IPS-18c (cell line): ENCODE data around the gene IL17RA.
A peak's percentile ranks its signal among the peaks of the same experiment; 100 is the strongest.

Source experiments
- H3K4me3 ChIP-seq: 2 replicates; pipeline ENCODE4 v1.7.0; 2013; ENCODE audit warnings: low read depth, mild to moderate bottlenecking, low read length, moderate library complexity; ENCODE audit not compliant: insufficient read depth
- H3K9me3 ChIP-seq: one replicate; pipeline ENCODE4 v1.6.1; 2013; ENCODE audit warnings: mild to moderate bottlenecking, low read length, moderate library complexity; ENCODE audit not compliant: control insufficient read depth, insufficient read depth

Gene IL17RA

DNA sequence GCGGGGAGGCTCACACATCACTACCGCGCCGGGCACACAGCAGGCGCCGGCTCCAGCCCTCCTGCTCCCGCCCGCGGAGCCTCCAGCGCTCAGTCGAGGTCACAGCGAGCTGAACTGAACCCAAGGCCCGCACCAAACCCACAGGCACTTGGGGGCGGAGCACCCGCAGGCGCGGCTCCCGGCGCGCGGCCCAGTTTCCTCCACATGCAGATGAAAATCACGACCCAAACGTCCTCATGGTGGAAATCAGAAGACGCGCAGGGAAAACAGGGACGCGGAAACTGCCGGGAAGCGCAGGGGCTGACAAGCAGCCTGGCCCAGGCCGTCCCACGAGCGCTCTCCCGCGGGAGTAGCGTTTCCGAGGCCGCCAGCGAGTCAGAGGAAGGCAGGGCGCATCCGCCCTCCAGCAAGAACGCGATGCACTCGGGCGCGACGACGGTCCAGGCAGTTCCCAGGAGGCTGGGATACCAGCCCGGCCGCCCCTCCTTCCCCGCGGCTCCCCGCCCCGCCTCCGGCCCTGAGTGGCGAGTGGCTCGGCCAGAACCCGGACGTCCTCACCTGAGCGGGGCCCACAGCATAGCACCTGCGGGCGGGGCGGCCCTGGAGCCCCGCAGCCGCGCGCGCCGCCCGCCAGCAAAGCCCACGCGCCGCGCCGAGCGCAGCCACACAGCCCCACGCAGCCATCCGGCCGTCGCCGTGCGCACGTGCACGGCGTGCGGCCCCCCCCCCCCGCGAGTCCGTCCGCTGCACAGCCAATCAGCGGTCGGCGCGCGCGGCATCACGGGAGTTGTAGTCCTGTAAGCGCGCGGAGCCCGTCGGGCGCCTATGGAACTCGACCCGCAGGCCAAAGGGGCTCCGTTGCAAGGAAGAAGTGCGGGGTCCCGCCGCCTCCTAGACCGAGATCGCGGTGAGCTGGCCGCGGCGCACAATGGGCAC is 74.0 kb downstream of the IL17RA start, which contains the start of gene HDHD5:
Gene HDHD5 (minus strand): TSS at position 710 of the 936 bp plus-strand sequence. CDS start 26 bp downstream, at position 684.
- Histone ChIP-seq H3K4me3 (peak within 1 kb of the TSS; percentile 88), H3K9me3 (no peaks in the 10 kb centered on the region)

DNA sequence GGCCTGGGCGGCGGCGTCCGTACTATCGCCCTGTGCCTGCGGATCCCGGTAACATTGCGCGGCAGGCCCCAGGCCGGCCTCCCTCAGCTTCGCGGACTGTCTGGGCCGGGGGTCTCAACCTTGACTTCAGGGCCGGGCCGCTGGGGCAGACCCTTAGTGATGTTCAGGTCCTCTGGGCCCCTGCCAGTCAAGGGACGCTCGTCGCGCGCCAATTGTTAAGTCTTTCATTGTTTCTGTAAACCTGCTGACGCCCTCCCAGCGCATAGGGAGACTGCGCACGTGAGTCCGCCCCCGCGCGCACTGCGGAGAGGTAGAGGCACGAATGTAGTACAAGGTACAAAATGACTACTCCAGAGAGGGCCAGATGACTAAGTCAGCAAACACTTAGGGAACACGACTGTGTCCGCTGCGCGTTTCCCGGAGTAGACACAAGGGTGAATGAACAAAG is 74.7 kb downstream of the IL17RA start:
- Histone ChIP-seq H3K9me3 (no peaks in the 10 kb centered on the region), H3K4me3 (peak overlapping the region; percentile 88)

DNA sequence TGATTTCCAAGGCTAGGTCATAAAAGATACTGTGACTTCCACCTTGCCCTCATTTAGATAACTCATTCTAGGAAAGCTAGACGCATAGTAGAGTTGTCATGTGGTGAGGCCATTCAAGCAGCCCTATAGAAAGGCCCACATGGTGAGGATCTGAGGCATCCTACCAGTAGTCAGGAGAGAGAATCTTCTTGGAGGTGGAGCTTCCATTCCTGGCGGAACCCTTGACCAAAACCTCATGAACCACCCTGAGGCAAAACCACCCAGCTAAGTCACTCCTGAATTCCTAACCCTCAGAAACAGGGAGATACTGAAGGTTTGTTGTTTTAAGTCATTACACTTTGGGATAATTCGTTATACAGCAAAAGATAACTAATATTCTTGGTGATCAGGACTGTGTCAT is 77.2 kb downstream of the IL17RA start:
- H3K9me3 ChIP-seq = no peaks in the 10 kb centered on the region

DNA sequence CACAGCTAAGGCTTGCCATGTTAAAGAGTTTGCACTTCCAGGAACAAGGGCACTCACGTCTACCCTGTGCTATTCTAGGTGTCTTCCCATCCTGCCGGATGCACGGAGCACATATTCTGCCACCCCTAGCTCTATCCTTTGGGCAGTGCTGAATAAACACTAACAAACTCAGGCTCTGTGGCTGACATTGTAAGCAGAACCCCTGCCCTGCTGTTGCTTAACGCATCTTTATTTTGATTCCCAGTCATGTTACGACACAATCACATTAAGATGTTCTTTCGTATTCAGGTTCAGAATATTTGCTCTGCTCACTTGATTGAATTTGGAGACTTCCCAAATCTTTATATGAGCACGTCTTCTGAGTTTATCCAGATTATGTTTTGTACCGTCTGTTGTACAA is 77.9 kb downstream of the IL17RA start:
- no peak overlapping the region for H3K4me3 ChIP-seq
- no peaks in the 10 kb centered on the region for H3K9me3 ChIP-seq

More for the DNA sequence above, 77.2 kb downstream of the IL17RA start:
- H3K4me3 ChIP-seq = no peak overlapping the region

DNA sequence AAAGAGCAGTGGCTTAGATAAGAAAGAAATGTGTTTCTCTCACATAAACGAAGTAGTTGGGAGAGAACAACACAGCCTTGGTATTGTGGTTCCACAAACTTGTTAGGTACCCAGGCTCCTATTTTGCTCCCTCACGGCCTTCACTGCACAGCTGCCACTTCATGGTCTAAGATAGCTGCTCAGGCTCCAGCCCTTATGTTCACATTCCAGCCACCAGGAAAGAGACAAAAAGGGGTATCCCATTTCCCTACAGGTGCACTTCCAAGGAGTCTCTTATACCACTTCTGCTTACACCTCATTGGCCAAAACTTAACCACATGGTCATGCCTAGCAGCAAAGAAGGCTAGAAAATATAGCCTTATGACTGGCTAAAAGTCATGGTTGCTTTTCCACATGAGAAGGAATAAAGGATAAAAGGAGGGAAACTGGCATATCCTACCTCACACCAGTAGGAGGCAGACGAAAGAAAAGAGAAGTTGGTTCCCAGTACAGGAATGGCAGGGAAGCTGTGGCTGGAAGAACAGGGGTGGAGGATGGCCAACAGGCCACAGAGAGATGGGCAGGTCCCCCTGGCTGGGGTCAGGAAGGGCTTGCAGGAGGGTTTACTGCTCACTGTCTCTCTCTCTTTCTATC is 79.7 kb downstream of the IL17RA start:
- Histone ChIP-seq H3K9me3 (no peaks in the 10 kb centered on the region), H3K4me3 (no peak overlapping the region)
